ENCODE measurements around the gene SCN2A. TPM values are rescaled to one million over a fixed set of nuclear protein-coding genes. Genes with fewer than 3 reads are reported as not detected.
"Not testable (repeated sequence)": the region's sequence is repeated elsewhere in the genome, so short reads cannot be mapped to it uniquely, and the experiment has no call there.

SCN2A gene
- total RNA-seq, 2 donors from 2014 or later, result 0.99 to 1.8 TPM

DNA sequence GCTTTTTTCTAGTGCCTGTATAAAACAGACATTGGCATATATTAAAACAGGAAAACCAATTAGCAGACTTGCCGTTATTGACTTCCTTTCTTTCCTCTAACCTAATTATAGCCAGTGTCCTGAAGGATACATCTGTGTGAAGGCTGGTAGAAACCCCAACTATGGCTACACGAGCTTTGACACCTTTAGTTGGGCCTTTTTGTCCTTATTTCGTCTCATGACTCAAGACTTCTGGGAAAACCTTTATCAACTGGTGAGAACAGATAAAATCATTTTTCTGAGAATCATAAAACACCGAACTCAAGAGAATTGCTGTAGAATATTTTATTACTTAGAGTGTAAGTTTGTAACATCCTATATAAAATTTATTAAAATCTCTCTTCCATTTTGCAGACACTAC lies 74.3 kb downstream of the SCN2A start:
- no peak for ATAC-seq

DNA sequence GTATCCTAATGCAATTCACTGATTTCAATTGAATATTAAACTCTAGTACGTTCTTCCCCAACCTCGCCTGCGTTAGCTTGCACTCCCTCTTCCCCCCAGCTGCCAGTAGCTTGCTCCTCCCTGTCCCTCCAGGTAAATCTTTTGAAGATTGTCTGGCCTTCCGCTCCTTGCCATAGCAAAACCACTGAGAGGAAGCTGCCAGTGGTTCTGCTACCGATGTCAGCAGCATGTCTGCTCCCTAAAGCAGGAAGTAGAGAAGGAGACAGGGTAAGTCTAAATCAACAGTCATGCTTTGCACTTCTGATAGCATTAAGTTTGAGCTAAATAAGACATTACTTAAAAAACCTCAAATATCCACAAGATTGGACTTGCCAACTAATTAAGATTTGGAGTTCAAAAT lies 89.1 kb downstream of the SCN2A start:
- Histone ChIP-seq H3K4me1 (no peaks in the 10 kb centered on the region), H3K4me3 (no peak overlapping the region), H3K27me3 (no peaks in the 10 kb centered on the region), H3K36me3 (replicated peaks in 1 of 2; ENCODE audit: insufficient read depth in 1 of 2, low read depth in 2 of 2) (no peaks in the 10 kb centered on the region), H3K27ac (no peak overlapping the region), H3K9me3 (no peaks in the 10 kb centered on the region)
- intact Hi-C loops (cut with DNase I), result no loop called here
- ATAC-seq, result no peak
- DNase-seq, result no peak
- TF ChIP-seq POLR2A (IDR thresholded peaks at IDR 0.05), result no peak
- TF ChIP-seq, protein P1, sequence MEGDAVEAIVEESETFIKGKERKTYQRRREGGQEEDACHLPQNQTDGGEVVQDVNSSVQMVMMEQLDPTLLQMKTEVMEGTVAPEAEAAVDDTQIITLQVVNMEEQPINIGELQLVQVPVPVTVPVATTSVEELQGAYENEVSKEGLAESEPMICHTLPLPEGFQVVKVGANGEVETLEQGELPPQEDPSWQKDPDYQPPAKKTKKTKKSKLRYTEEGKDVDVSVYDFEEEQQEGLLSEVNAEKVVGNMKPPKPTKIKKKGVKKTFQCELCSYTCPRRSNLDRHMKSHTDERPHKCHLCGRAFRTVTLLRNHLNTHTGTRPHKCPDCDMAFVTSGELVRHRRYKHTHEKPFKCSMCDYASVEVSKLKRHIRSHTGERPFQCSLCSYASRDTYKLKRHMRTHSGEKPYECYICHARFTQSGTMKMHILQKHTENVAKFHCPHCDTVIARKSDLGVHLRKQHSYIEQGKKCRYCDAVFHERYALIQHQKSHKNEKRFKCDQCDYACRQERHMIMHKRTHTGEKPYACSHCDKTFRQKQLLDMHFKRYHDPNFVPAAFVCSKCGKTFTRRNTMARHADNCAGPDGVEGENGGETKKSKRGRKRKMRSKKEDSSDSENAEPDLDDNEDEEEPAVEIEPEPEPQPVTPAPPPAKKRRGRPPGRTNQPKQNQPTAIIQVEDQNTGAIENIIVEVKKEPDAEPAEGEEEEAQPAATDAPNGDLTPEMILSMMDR (IDR thresholded peaks at IDR 0.05), result no peak
- 65 to 83% methylated on average over 5 of the region's 5 CpGs for WGBS, 2 donors

More for the DNA sequence above, 74.3 kb downstream of the SCN2A start:
- intact Hi-C loops (cut with DNase I), result no loop called here
- Histone ChIP-seq H3K27me3 (no peaks in the 10 kb centered on the region), H3K4me3 (no peak overlapping the region), H3K27ac (no peak overlapping the region), H3K4me1 (no peaks in the 10 kb centered on the region), H3K36me3 (replicated peaks in 1 of 2; ENCODE audit: insufficient read depth in 1 of 2, low read depth in 2 of 2) (no peaks in the 10 kb centered on the region), H3K9me3 (no peaks in the 10 kb centered on the region)
- WGBS, 2 donors, result 63 to 80% methylated on average over 4 of the region's 4 CpGs
- DNase-seq, result no peak
- no peak for TF ChIP-seq POLR2A (IDR thresholded peaks at IDR 0.05)
- TF ChIP-seq, protein P1 (IDR thresholded peaks at IDR 0.05), result no peak

GRCh38 chr2:165344276-165344675 lies 105.1 kb downstream of the SCN2A start:
- H3K4me1 ChIP-seq; H3K27ac ChIP-seq; H3K4me3 ChIP-seq; H3K27me3 ChIP-seq; H3K9me3 ChIP-seq; intact Hi-C loops (cut with DNase I); H3K36me3 ChIP-seq (replicated peaks in 1 of 2; ENCODE audit: insufficient read depth in 1 of 2, low read depth in 2 of 2); DNase-seq; ATAC-seq: not testable (repeated sequence)
- WGBS, 2 donors, result 71 to 72% methylated on average over 2 of the region's 2 CpGs

DNA sequence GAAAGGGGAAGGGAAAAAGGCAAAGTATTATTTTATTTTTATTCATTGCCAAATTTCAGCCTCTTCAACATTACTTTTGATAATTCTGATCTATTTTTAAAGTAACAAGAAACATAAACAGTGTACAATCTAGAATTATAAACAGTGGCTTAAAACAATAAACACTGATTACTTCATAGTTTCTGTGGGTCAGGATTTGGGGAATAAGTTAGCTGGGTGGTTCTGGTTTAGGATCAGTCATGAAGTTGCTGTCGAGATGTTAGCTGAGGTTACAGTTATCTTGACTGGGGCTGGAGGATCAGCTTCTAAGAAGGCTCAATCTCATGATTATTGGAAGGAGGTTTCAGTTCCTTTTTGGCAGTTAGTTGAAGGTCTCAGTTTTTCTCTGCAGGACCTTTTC lies 109.2 kb downstream of the SCN2A start:
- Histone ChIP-seq H3K36me3 (replicated peaks in 1 of 2; ENCODE audit: insufficient read depth in 1 of 2, low read depth in 2 of 2) (no peaks in the 10 kb centered on the region), H3K27me3 (no peaks in the 10 kb centered on the region), H3K27ac (no peak overlapping the region), H3K4me1 (no peaks in the 10 kb centered on the region), H3K9me3 (no peaks in the 10 kb centered on the region), H3K4me3 (no peak overlapping the region)
- DNase-seq (no peak), ATAC-seq (no peak)
- intact Hi-C loops (cut with DNase I), result no loop called here
- TF ChIP-seq, protein P1 (IDR thresholded peaks at IDR 0.05), result no peak
- TF ChIP-seq POLR2A (IDR thresholded peaks at IDR 0.05), result no peak
- whole genome bisulfite sequencing, 2 donors, result 78 to 82% methylated on average over 1 of the region's 1 CpG

DNA sequence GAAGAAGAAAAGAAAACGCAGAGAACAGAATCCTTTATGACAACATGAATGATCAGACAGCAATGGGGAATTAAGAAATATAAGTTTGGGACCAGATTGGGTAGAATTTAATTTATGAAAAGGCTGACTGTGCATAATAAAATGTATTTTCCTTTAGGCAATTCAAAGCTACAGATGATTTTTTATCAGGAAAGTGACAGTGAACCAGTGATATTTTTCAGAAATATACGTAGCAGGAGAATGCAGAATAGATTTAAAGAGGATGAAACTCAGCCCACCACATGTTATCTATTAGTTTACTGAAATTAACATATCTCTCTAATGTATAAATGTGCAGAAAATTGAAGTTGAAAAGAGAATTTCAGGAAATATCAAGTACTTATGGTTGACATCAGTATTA lies 110.0 kb downstream of the SCN2A start:
- WGBS, 2 donors, result 50 to 68% methylated on average over 2 of the region's 2 CpGs
- ATAC-seq (no peak), DNase-seq (no peak)
- no peak for TF ChIP-seq POLR2A (IDR thresholded peaks at IDR 0.05)
- TF ChIP-seq, protein P1 (IDR thresholded peaks at IDR 0.05), result no peak
- H3K4me1 ChIP-seq, result no peaks in the 10 kb centered on the region
- H3K9me3 ChIP-seq, result no peaks in the 10 kb centered on the region
- no peak overlapping the region for H3K4me3 ChIP-seq
- no peaks in the 10 kb centered on the region for H3K36me3 ChIP-seq (replicated peaks in 1 of 2; ENCODE audit: insufficient read depth in 1 of 2, low read depth in 2 of 2)
- H3K27me3 ChIP-seq, result no peaks in the 10 kb centered on the region
- no peak overlapping the region for H3K27ac ChIP-seq
- intact Hi-C loops (cut with DNase I), result no loop called here

Measured in body of pancreas (tissue), 4 donors.